Suprapubic skin (tissue), 4 donors: Measurements from ENCODE around the gene JADE2. TPM values are rescaled to one million over a fixed set of nuclear protein-coding genes. Genes with fewer than 3 reads are reported as not detected.
A peak's percentile ranks its signal among the peaks of the same experiment; 100 is the strongest.
"Not testable (repeated sequence)": the region's sequence is repeated elsewhere in the genome, so short reads cannot be mapped to it uniquely, and the experiment has no call there.

Experiments used
- DNase-seq, 2 donors: peaks; one replicate each; pipeline ENCODE4 v3.0.0-alpha.2; 2019; ENCODE audit warnings: low spot score in 2 of 2
- H3K27ac ChIP-seq: fragments of 200-600 bp; sonication (generic); one replicate; pipeline ENCODE4 v1.5.1; 2019
- H3K27me3 ChIP-seq: fragments of 200-600 bp; sonication (generic); one replicate; pipeline ENCODE4 v1.5.1; 2019
- H3K36me3 ChIP-seq: fragments of 200-600 bp; sonication (generic); one replicate; pipeline ENCODE4 v1.5.1; 2019
- H3K4me1 ChIP-seq: fragments of 200-600 bp; sonication (generic); one replicate; pipeline ENCODE4 v1.5.1; 2019
- H3K4me3 ChIP-seq: fragments of 200-600 bp; sonication (generic); one replicate; pipeline ENCODE4 v1.5.1; 2019; ENCODE audit warnings: mild to moderate bottlenecking
- H3K9me3 ChIP-seq: fragments of 200-600 bp; sonication (generic); one replicate; pipeline ENCODE4 v1.5.1; 2019
- EP300 ChIP-seq: sonication (generic); formaldehyde crosslinking; IDR thresholded peaks from one replicate; pipeline ENCODE4 v1.6.1; 2017; ENCODE audit warnings: antibody characterized with exemption
- POLR2A ChIP-seq, 2 donors: fragments of 450-650 bp; IDR thresholded peaks; one replicate each; pipeline ENCODE4 v1.6.1; 2017; ENCODE audit warnings: antibody characterized with exemption in 2 of 2, mild to moderate bottlenecking in 2 of 2, moderate library complexity in 2 of 2
- POLR2AphosphoS5 ChIP-seq, 3 donors: sonication (generic); formaldehyde crosslinking; IDR thresholded peaks; one replicate each; pipeline ENCODE4 v1.6.1; 2017; ENCODE audit warnings: antibody characterized with exemption in 3 of 3
- WGBS: methylation state at CpG from one replicate; pipeline ENCODE4 v1.1.5; 2018; 5-methylcytosine and 5-hydroxymethylcytosine counted together
- total RNA-seq, 4 donors: library from RNA; depleted of rRNA; stranded (reverse); fragments of >200 nt; gene quantifications; one replicate each; pipeline ENCODE4 v1.1.0, GENCODE V29; 2016
- TF ChIP-seq, protein P1 (sequence below), 2 donors: fragments of 200-600 bp in 1 of 2; fragments of 450-650 bp in 1 of 2; sonication (generic) in 1 of 2; IDR thresholded peaks; one replicate each; pipeline ENCODE4 v1.5.1; 2016 to 2019; ENCODE audit warnings: antibody characterized with exemption in 2 of 2, mild to moderate bottlenecking in 1 of 2, moderate library complexity in 1 of 2

Gene JADE2
- total RNA-seq, 4 donors from 2014 or later = 31.4 to 62.1 (median 56.6) TPM

DNA sequence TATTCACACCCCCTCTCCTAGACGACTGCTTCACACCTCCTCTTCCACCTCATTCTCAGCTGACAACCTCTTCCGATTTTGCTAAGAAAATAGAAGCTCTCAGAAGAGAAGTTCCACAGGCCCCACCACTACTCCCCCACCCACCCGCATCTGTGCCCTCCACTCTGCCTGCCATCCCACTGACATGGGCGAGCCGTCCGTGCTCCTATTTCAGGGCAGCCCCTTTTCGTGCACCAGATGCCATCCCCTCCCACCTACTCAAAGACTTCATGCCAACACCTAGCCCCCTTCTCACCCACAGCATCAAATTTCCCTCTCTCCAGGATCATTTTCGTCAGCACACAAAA lies 34.6 kb upstream of the JADE2 start:
- Histone ChIP-seq H3K27ac (no peak overlapping the region), H3K4me1 (no peaks in the 10 kb centered on the region), H3K36me3 (no peaks in the 10 kb centered on the region), H3K9me3 (no peaks in the 10 kb centered on the region), H3K4me3 (no peak overlapping the region), H3K27me3 (no peaks in the 10 kb centered on the region)
- 88% methylated on average over 8 of the region's 8 CpGs for WGBS
- TF ChIP-seq EP300 = no peak
- TF ChIP-seq, protein P1, sequence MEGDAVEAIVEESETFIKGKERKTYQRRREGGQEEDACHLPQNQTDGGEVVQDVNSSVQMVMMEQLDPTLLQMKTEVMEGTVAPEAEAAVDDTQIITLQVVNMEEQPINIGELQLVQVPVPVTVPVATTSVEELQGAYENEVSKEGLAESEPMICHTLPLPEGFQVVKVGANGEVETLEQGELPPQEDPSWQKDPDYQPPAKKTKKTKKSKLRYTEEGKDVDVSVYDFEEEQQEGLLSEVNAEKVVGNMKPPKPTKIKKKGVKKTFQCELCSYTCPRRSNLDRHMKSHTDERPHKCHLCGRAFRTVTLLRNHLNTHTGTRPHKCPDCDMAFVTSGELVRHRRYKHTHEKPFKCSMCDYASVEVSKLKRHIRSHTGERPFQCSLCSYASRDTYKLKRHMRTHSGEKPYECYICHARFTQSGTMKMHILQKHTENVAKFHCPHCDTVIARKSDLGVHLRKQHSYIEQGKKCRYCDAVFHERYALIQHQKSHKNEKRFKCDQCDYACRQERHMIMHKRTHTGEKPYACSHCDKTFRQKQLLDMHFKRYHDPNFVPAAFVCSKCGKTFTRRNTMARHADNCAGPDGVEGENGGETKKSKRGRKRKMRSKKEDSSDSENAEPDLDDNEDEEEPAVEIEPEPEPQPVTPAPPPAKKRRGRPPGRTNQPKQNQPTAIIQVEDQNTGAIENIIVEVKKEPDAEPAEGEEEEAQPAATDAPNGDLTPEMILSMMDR (IDR thresholded peaks at IDR 0.05) = no peak
- TF ChIP-seq POLR2A (IDR thresholded peaks at IDR 0.05) = no peak
- TF ChIP-seq POLR2AphosphoS5 (IDR thresholded peaks at IDR 0.05) = no peak
- peak; percentile 46 to 53 for DNase-seq

DNA sequence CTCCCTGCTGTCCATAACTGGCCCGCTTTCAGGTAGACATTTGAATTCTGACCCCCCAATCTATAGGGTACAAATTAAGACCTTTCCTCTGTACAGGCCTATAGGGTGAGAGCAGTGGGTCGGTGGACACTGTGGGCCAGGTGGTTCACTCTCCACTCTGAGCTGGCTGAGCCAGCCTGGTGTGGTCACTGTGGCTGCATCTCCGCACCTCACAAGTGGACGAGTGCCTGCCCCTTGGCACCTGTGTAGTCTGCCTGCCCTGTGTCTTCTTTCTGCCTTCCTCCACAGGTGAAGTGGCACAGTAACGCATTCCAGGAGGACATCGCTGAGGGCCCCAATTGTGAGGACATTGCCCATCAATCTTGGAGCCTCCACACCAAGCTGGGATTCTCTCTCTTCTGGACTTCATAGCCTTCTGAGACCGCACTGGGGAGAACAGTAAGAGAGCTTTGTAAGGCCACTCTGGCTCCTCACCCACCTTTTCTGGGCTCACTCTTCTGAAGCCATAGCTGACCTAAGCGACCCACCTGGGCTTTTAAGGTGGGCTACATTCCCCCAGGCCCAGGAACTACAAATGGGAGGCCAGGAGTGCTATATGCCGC lies 33.5 kb upstream of the JADE2 start:
- H3K27me3 ChIP-seq = no peaks in the 10 kb centered on the region
- H3K36me3 ChIP-seq = no peaks in the 10 kb centered on the region
- DNase-seq = peak; percentile 29 to 45
- no peak overlapping the region for H3K4me3 ChIP-seq
- H3K9me3 ChIP-seq = no peaks in the 10 kb centered on the region
- 95% methylated on average over 9 of the region's 9 CpGs for WGBS
- TF ChIP-seq POLR2AphosphoS5 (IDR thresholded peaks at IDR 0.05) = no peak
- TF ChIP-seq EP300 = no peak
- TF ChIP-seq, protein P1 (IDR thresholded peaks at IDR 0.05) = no peak
- no peak for TF ChIP-seq POLR2A (IDR thresholded peaks at IDR 0.05)
- no peaks in the 10 kb centered on the region for H3K4me1 ChIP-seq
- no peak overlapping the region for H3K27ac ChIP-seq

DNA sequence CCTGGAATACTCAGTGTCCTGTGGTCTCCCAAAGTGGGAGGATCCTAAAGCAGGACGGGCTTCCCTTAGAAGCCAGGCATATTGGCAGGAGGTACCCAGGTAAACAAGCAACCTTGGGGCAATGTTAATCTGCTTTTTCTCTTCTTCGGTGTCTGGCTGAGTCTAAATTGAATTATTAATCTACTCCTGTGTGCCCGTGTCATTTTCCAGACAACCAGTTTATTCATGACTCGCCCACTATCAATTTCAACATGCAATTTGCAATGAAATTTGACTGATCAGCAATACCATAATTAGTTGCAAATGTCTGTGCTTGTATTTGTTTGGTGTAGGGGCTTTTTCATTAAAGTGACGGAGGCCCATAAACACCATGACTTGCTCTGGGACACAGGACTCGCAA lies 32.9 kb upstream of the JADE2 start:
- DNase-seq = no peak
- Histone ChIP-seq H3K27me3 (no peaks in the 10 kb centered on the region), H3K9me3 (no peaks in the 10 kb centered on the region), H3K4me3 (no peak overlapping the region), H3K36me3 (no peaks in the 10 kb centered on the region), H3K4me1 (no peaks in the 10 kb centered on the region), H3K27ac (no peak overlapping the region)
- TF ChIP-seq POLR2AphosphoS5 (IDR thresholded peaks at IDR 0.05) (no peak), EP300 (no peak), POLR2A (IDR thresholded peaks at IDR 0.05) (no peak)
- TF ChIP-seq, protein P1 (IDR thresholded peaks at IDR 0.05) = no peak
- 50% methylated on average over 6 of the region's 6 CpGs for WGBS

DNA sequence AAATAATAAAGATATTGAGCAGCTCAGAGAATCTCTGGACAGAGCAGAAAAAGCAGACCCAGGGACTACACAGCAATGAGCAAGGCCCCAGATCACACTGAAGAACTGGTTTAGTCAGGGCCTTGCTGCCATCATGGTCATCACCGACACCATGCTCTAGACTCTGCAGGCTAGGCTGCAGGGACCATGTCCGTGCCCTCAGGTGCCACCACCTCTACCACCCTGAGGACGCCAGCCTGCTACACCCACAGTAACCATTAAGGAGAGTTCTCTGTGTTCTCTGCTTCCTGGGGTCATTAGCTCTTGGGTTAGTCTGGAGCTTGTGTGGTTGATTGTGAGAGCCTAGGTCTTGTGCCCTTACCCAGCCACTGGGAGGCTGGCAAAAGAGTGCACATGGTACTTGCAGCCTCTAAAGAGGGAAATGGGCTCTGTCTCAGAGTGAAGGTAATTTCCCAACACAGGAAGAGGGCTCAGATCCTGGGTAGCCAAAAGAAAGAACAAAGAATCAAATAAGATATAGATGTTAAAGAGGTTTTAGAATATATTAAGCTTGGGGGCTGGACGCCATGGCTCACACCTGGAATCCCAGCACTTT lies 31.9 kb upstream of the JADE2 start:
- peak; percentile 13 to 32 for DNase-seq
- 96% methylated on average over 2 of the region's 4 CpGs for WGBS
- Histone ChIP-seq H3K27ac (no peak overlapping the region), H3K36me3 (no peaks in the 10 kb centered on the region), H3K4me1 (no peaks in the 10 kb centered on the region), H3K4me3 (no peak overlapping the region), H3K27me3 (no peaks in the 10 kb centered on the region), H3K9me3 (no peaks in the 10 kb centered on the region)
- TF ChIP-seq EP300 = no peak
- TF ChIP-seq, protein P1 (IDR thresholded peaks at IDR 0.05) = no peak
- no peak for TF ChIP-seq POLR2AphosphoS5 (IDR thresholded peaks at IDR 0.05)
- TF ChIP-seq POLR2A (IDR thresholded peaks at IDR 0.05) = no peak

DNA sequence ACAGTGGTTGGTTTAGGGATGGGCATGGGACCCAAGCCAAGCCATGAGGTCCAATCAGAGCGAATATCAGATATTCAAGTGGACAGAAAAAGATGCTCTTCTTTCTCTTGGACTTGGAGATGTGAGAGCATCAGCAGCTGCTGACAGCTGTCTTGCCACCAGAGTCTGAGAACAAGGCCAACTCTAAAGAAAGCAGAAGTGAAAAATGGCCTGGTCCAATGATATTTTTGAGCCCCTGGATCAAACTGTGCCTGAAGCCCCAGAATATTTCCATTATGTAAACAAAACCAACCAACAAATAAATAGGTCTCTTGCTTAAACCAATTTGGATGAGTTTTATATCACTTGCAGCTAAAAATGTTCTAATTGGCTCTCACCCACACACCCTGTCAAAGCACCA lies 30.7 kb upstream of the JADE2 start:
- Histone ChIP-seq H3K27me3 (no peaks in the 10 kb centered on the region), H3K4me3 (no peak overlapping the region), H3K9me3 (no peaks in the 10 kb centered on the region), H3K27ac (no peak overlapping the region), H3K4me1 (no peaks in the 10 kb centered on the region), H3K36me3 (no peaks in the 10 kb centered on the region)
- 73% methylated on average over 1 of the region's 1 CpG for WGBS
- DNase-seq = no peak
- TF ChIP-seq POLR2A (IDR thresholded peaks at IDR 0.05) (no peak), POLR2AphosphoS5 (IDR thresholded peaks at IDR 0.05) (no peak), EP300 (no peak)
- TF ChIP-seq, protein P1 (IDR thresholded peaks at IDR 0.05) = no peak

DNA sequence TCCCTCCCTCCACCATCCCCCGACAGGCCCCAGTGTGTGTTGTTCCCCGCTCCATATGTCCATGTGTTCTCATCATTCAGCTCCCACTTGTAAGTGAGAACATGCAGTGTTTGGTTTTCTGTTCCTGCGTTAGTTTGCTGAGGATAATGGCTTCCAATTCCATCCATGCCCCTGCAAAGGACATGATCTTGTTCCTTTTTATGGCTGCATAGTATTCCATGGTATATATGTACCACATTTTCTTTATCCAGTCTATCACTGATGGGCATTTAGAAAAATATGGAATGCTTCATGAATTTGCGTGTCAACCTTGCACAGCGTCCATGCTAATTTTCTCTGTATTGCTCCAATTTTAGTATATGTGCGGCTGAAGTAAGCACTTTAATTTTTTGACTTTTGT lies 25.6 kb upstream of the JADE2 start:
- WGBS = 82% methylated on average over 6 of the region's 6 CpGs
- H3K36me3 ChIP-seq, H3K27me3 ChIP-seq, H3K4me3 ChIP-seq, DNase-seq, H3K27ac ChIP-seq, H3K9me3 ChIP-seq: not testable (repeated sequence)
- H3K4me1 ChIP-seq = peaks cover 19% of the 10 kb centered on the region
